ENCODE measurements around the gene TBL1Y. TPM values are rescaled to one million over a fixed set of nuclear protein-coding genes. Genes with fewer than 3 reads are reported as not detected.

TBL1Y gene
- total RNA-seq, 2 experiments from 2014 or later = not detected

DNA sequence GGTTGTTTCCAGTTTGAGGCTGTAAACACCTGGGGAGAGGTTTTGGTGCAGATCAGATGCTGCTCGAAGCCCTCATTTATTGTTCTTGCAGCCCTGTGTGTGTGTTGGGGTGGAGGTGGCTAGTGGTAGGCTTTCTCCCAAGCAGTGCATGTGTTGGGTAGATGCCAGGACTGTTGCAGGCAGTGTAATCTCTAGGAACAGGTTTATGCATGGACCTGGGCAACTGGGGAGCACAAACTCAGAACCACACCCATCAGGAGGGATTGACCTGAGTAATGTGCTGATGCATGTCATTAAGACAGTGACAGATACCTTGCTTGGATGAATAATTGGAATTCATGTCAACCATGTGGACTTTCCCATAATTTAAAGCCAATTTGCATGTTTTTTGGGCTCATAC lies 77.3 kb downstream of the TBL1Y start:
- Mint-ChIP-seq H3K9me3 (no peaks in the 10 kb centered on the region), H3K27ac (no peak overlapping the region), H3K4me3 (no peak overlapping the region), H3K27me3 (ENCODE audit: low read depth) (no peaks in the 10 kb centered on the region), H3K36me3 (ENCODE audit: low read depth) (no peaks in the 10 kb centered on the region), H3K4me1 (ENCODE audit: low read depth) (no peaks in the 10 kb centered on the region)
- intact Hi-C loops (cut with micrococcal nuclease) = no loop called here
- no peak for DNase-seq
- CTCF ChIA-PET = no interaction called here

DNA sequence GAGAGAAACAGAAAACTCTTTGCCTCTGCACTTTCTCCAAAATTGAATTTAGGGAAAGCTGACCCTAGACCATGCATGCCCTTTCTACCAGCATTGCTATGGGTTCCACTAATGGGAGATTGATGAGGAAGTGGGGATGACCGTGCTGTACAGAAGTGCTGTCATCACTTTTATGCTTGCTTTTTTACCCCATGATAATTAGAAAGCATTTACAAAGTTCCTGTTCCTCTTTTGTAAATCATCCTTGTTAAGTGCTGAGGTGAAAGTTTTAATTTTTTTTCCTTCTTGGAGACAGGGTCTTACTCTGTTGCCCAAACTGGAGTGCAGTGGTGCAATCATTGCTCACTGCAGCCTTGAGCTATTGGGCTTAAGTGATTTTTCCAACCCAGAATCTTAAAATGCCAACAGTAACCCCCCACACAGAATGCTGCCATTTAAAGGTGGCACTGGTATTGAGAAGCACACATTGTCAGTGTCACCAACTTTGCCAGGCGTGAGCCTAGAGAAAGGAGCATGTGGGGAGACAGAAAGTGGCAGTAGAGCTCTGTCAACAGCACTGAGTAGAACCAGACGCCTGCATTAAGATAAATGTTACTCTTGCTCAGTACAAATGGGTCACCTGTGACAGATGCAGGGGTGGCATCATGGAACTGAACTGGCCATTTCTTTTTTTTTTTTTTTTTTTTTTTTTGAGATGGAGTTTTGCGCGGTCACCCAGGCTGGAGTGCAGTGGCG lies 79.6 kb downstream of the TBL1Y start:
- no peaks in the 10 kb centered on the region for H3K36me3 Mint-ChIP-seq (ENCODE audit: low read depth)
- H3K27me3 Mint-ChIP-seq (ENCODE audit: low read depth) = no peaks in the 10 kb centered on the region
- intact Hi-C loops (cut with micrococcal nuclease) = no loop called here
- CTCF ChIA-PET = no interaction called here
- H3K9me3 Mint-ChIP-seq = no peaks in the 10 kb centered on the region
- DNase-seq = no peak
- H3K4me3 Mint-ChIP-seq = no peak overlapping the region
- no peak overlapping the region for H3K27ac Mint-ChIP-seq
- no peaks in the 10 kb centered on the region for H3K4me1 Mint-ChIP-seq (ENCODE audit: low read depth)

DNA sequence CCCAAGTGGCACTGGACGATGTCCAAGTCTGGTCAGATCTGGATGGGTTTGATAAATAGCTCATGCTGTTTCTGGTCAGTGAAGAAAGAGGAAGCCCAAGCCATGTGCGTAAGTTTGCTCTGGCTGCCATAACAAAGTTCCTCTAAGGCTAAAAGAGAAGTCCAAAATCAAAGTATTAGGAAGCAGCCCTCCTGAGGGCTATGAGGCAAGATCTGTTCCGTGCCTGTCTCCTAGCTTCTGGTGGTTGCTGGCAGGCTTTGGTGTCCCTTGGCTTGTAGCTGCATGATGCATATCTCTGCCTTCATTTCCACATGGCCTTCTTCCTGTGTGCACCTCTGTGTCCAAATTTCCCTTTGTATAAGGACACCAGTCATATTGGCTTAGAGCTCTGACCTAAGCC lies 81.5 kb downstream of the TBL1Y start:
- DNase-seq = no peak
- CTCF ChIA-PET = no interaction called here
- H3K4me3 Mint-ChIP-seq = no peak overlapping the region
- H3K27me3 Mint-ChIP-seq (ENCODE audit: low read depth) = no peaks in the 10 kb centered on the region
- intact Hi-C loops (cut with micrococcal nuclease) = no loop called here
- H3K36me3 Mint-ChIP-seq (ENCODE audit: low read depth) = no peaks in the 10 kb centered on the region
- no peaks in the 10 kb centered on the region for H3K9me3 Mint-ChIP-seq
- no peaks in the 10 kb centered on the region for H3K4me1 Mint-ChIP-seq (ENCODE audit: low read depth)
- H3K27ac Mint-ChIP-seq = no peak overlapping the region

DNA sequence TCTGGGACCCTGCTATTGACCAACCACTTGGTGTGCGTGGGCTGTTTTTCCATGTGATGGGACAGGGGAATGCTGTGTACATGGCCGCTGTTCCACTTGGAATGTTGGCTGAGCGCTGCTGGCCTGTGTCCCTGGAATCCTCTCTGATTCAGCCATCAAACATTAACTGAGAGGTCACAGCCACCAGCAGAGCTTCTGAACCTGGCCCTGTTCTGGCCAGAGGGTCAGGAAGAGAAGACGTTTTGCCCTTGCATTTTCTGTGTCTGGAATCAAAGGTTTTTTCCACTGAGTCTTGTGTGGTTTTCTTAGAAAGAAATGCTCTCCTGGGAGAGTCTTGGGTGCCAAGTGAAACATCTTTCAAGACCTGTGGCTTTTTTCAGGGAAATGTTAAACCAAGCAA lies 85.5 kb downstream of the TBL1Y start:
- H3K36me3 Mint-ChIP-seq (ENCODE audit: low read depth) = no peaks in the 10 kb centered on the region
- no peak for DNase-seq
- H3K4me3 Mint-ChIP-seq = no peak overlapping the region

DNA sequence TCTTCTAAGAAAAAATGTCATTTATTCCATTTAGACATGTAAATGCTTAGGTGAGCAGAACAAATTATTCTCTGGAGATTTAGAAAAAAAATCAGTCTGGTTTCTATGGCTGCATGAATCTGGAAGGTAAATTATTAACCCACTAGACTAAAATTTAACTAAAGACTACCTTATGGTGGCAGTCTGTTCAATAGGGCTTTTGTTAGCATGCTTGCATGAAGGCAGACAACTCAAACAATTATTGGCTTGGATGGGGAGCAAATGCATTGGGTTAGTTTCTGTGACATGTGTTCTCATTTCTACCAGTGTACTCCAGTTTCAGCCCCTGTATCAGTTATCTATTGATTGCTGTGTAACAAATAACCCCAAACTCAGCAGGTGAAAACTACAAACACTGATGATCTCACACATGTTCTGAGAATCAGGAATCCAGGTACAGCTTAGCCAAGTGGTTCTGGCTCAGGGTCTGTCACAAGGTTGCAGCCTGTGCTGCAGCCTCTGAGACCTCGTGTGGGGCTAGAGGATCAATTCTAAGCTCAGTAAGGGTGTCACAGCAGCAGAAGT lies 87.1 kb downstream of the TBL1Y start:
- Mint-ChIP-seq H3K4me1 (ENCODE audit: low read depth) (no peaks in the 10 kb centered on the region), H3K27ac (no peak overlapping the region), H3K9me3 (no peaks in the 10 kb centered on the region), H3K4me3 (no peak overlapping the region), H3K27me3 (ENCODE audit: low read depth) (no peaks in the 10 kb centered on the region), H3K36me3 (ENCODE audit: low read depth) (no peaks in the 10 kb centered on the region)
- CTCF ChIA-PET = no interaction called here
- intact Hi-C loops (cut with micrococcal nuclease) = no loop called here
- DNase-seq = no peak

More for the DNA sequence above, 85.5 kb downstream of the TBL1Y start:
- H3K4me1 Mint-ChIP-seq (ENCODE audit: low read depth) = no peaks in the 10 kb centered on the region
- intact Hi-C loops (cut with micrococcal nuclease) = no loop called here
- H3K9me3 Mint-ChIP-seq = no peaks in the 10 kb centered on the region
- no peaks in the 10 kb centered on the region for H3K27me3 Mint-ChIP-seq (ENCODE audit: low read depth)
- no peak overlapping the region for H3K27ac Mint-ChIP-seq
- CTCF ChIA-PET = no interaction called here

DNA sequence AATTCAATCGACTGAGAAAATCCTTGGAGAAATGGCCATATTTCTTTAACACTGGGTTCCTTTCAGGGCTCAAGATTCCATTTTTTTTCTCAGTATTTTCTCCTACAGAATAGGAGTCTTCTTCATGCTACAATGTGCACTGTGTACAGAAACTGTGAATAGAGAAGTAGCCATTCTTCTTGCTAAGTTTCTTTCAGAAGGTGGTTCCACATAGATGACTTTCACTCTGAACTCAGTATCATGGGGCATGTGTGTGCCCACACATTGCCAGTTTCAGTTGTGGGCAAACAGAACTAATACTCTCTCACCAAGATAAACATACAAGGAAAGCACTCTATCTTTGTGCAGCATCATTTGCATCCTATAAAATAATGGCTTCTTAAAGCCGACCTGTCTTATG lies 89.4 kb downstream of the TBL1Y start:
- CTCF ChIA-PET = no interaction called here
- intact Hi-C loops (cut with micrococcal nuclease) = no loop called here
- no peak for DNase-seq
- no peaks in the 10 kb centered on the region for H3K36me3 Mint-ChIP-seq (ENCODE audit: low read depth)
- no peak overlapping the region for H3K4me3 Mint-ChIP-seq
- H3K4me1 Mint-ChIP-seq (ENCODE audit: low read depth) = no peaks in the 10 kb centered on the region
- H3K27ac Mint-ChIP-seq = no peak overlapping the region
- no peaks in the 10 kb centered on the region for H3K9me3 Mint-ChIP-seq
- no peaks in the 10 kb centered on the region for H3K27me3 Mint-ChIP-seq (ENCODE audit: low read depth)

DNA sequence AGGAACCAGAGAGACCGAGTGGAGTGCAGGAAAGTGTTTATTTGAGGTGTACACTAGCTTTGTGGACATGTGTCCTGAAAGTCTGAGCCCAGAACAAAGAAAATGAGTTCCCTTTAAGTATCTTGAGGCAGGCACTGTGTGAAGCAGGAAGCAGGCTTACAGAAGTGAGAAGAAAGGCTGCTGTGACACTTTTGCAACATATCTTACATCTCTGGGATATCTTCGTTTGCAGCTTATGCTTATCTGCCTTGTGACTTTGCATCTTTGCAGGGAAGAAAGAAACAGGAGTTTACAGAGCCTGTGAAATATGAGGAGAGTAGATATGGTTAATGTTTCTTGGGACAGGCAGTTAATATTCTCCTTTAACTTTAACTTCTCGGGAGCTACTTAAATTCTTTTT lies 92.1 kb downstream of the TBL1Y start:
- no peak overlapping the region for H3K4me3 Mint-ChIP-seq
- H3K27ac Mint-ChIP-seq = no peak overlapping the region
- no peaks in the 10 kb centered on the region for H3K36me3 Mint-ChIP-seq (ENCODE audit: low read depth)
- no peaks in the 10 kb centered on the region for H3K9me3 Mint-ChIP-seq
- no peaks in the 10 kb centered on the region for H3K4me1 Mint-ChIP-seq (ENCODE audit: low read depth)
- CTCF ChIA-PET = no interaction called here
- no peaks in the 10 kb centered on the region for H3K27me3 Mint-ChIP-seq (ENCODE audit: low read depth)
- intact Hi-C loops (cut with micrococcal nuclease) = no loop called here
- no peak for DNase-seq

DNA sequence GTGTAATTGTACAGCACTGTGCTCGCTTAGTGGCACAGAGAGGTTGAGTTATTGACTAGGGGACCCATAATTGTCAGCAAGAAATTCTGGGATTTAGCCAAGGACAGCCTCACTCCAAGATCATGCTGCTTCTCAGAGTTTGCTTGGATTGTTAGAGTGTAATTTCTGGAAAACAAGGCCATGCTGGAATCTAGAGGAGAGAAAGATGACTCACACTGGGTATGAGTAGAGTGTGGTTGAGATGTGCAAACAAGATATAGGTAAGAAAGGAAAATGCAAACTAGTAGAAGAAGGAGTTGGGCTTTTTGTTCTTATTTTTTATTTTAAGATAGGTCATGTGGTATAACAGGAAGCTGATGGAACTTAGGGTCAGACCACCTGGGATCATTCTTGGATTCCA lies 97.4 kb downstream of the TBL1Y start:
- H3K27me3 Mint-ChIP-seq (ENCODE audit: low read depth) = no peaks in the 10 kb centered on the region
- intact Hi-C loops (cut with micrococcal nuclease) = no loop called here
- CTCF ChIA-PET = no interaction called here
- no peaks in the 10 kb centered on the region for H3K36me3 Mint-ChIP-seq (ENCODE audit: low read depth)
- H3K9me3 Mint-ChIP-seq = no peaks in the 10 kb centered on the region
- no peak overlapping the region for H3K4me3 Mint-ChIP-seq
- DNase-seq = no peak
- H3K27ac Mint-ChIP-seq = no peak overlapping the region
- no peaks in the 10 kb centered on the region for H3K4me1 Mint-ChIP-seq (ENCODE audit: low read depth)

DNA sequence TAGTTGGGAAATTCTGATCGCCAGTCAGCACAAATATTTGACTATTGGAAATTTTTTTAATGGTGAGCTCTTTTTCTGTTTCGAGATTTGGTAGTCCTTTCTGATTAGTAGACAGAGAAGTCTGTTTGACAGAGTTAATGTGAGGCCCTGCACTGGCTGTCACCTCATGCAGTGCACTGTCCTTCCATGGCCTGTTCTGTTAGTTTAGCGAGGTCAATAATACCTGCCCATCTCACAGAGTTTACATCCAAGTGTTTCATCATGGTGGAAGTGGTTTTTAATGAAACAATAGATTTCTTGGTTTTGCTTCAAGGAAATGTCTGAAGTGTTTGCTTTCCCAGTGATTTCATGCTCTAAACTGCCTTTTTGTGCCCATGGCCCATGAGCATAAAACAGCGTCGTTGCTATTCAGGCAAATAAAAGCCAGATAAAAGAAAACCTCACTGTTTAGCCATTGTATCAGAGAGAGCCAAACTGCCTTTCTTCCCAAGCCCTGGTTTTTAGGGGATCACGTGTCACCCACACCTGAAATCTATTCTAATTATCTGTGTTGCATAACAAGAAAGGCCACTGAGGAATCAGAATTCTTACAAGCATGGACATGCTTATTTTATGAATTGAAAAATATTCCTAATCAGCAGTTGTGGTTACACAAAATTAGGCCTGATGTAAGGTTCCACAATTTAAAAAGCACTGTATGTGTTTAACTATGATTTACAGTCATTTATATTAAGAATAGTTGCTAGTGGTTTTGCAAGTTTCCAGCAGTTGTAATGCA lies 98.3 kb downstream of the TBL1Y start:
- H3K9me3 Mint-ChIP-seq = no peaks in the 10 kb centered on the region
- DNase-seq = no peak
- intact Hi-C loops (cut with micrococcal nuclease) = no loop called here
- CTCF ChIA-PET = no interaction called here
- no peaks in the 10 kb centered on the region for H3K36me3 Mint-ChIP-seq (ENCODE audit: low read depth)
- H3K27ac Mint-ChIP-seq = no peak overlapping the region
- no peaks in the 10 kb centered on the region for H3K4me1 Mint-ChIP-seq (ENCODE audit: low read depth)
- H3K27me3 Mint-ChIP-seq (ENCODE audit: low read depth) = no peaks in the 10 kb centered on the region
- H3K4me3 Mint-ChIP-seq = no peak overlapping the region

DNA sequence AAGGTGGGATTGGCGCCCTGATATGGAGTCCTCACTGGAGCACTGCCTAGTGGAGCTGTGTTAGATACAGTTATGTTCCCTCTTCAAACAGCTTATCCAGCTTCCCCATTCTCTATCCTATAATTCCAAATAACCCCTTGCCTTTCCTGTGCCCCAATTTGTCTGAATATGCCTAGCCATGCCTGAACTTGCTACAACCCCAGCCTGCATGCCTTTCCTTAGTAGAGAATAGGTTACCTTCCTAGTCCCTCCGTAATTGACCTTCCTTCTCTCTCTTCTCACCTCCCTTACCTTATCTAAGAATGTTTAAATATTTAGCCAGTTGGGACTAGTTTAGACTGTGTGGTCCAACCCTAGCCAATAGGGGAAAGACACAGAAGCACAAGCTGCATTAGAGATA lies 102.6 kb downstream of the TBL1Y start:
- H3K27me3 Mint-ChIP-seq (ENCODE audit: low read depth) = no peaks in the 10 kb centered on the region
- no peak overlapping the region for H3K27ac Mint-ChIP-seq
- CTCF ChIA-PET = interaction anchor here (0.6 kb wide), 1 partner anchor 72 kb away, joined by 3 read pairs; no protein-coding TSS in a partner anchor
- H3K4me3 Mint-ChIP-seq = no peak overlapping the region
- H3K4me1 Mint-ChIP-seq (ENCODE audit: low read depth) = no peaks in the 10 kb centered on the region
- no peak for DNase-seq
- no peaks in the 10 kb centered on the region for H3K9me3 Mint-ChIP-seq
- intact Hi-C loops (cut with micrococcal nuclease) = no loop called here
- H3K36me3 Mint-ChIP-seq (ENCODE audit: low read depth) = no peaks in the 10 kb centered on the region

DNA sequence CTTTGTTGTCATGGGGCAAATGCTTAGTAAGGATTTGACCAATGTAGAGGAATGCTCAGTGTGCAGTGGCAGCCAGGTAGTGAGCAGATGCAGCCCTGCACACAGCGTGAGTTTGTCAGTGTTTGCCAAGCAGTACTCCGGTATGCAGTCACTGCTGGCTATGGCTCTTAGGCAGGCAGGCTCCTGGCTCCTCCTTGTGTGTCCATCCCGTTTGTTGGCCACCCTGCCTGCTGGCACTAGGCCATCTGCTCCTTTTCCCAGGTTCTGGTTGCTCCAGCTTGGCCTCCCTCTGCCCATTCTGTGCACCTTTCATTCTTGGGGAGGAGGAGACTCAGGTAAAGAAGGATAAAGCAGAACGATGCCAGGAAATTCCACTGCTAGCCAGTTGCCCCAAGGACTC lies 106.0 kb downstream of the TBL1Y start:
- no peaks in the 10 kb centered on the region for H3K9me3 Mint-ChIP-seq
- intact Hi-C loops (cut with micrococcal nuclease) = no loop called here
- no peaks in the 10 kb centered on the region for H3K4me1 Mint-ChIP-seq (ENCODE audit: low read depth)
- H3K27ac Mint-ChIP-seq = no peak overlapping the region
- no peaks in the 10 kb centered on the region for H3K36me3 Mint-ChIP-seq (ENCODE audit: low read depth)
- DNase-seq = no peak
- CTCF ChIA-PET = no interaction called here
- H3K4me3 Mint-ChIP-seq = no peak overlapping the region
- no peaks in the 10 kb centered on the region for H3K27me3 Mint-ChIP-seq (ENCODE audit: low read depth)

DNA sequence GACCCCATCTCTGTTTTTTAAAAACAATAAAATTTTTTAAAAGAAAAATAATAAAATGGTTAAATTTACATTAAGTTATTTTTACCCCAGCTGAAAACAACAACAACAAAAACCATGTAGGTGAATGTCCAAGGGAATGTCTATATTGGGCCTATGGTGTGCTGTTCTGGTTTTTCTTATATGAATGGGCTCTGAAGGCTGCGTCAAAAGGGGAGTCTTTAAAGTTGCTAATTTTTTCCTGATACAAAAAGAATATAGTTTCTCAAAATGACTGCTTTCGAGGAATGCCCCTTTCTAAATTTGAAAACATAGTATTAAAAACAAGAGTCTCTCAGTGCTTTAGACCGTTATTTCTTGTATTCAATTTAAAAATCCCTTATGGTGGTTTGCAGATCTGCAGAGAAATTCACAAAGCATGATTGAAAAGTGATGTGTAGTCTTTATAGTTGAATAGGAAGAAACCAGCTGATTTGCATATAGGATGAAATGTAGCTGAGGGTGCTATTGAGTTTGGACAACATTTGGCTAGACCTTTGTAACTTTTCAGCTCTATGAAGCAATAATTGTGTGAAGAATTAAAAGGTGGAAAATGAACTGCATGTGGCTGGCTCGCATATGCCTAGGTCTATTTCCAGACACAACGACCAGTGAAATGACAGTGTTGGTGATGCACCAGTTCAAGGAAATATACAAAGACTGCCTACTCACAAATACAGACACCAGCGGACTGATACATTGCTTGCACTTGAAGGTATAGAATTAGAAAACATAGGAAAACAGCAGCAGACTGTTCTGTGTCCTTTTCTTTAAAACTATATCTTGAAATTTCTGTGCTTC lies 107.0 kb downstream of the TBL1Y start:
- H3K36me3 Mint-ChIP-seq (ENCODE audit: low read depth) = no peaks in the 10 kb centered on the region

More for the DNA sequence above, 107.0 kb downstream of the TBL1Y start:
- H3K4me3 Mint-ChIP-seq = no peak overlapping the region
- no peak overlapping the region for H3K27ac Mint-ChIP-seq
- CTCF ChIA-PET = no interaction called here
- no peaks in the 10 kb centered on the region for H3K27me3 Mint-ChIP-seq (ENCODE audit: low read depth)
- no peaks in the 10 kb centered on the region for H3K9me3 Mint-ChIP-seq
- intact Hi-C loops (cut with micrococcal nuclease) = no loop called here
- H3K4me1 Mint-ChIP-seq (ENCODE audit: low read depth) = no peaks in the 10 kb centered on the region
- DNase-seq = no peak

Data from activated naive CD4-positive, alpha-beta T cell treated with anti-CD3 and anti-CD28 coated beads for 36 hours (primary cell).